Measurements from ENCODE around the gene NTN4. TPM values are rescaled to one million over a fixed set of nuclear protein-coding genes. Genes with fewer than 3 reads are reported as not detected.

NTN4 gene
- total and polyA plus RNA-seq, 10 of the 15 experiments (the other 5 are each of a cell fraction or from before 2014, with no cell fraction given) = 0.15 TPM; not detected in 9

DNA sequence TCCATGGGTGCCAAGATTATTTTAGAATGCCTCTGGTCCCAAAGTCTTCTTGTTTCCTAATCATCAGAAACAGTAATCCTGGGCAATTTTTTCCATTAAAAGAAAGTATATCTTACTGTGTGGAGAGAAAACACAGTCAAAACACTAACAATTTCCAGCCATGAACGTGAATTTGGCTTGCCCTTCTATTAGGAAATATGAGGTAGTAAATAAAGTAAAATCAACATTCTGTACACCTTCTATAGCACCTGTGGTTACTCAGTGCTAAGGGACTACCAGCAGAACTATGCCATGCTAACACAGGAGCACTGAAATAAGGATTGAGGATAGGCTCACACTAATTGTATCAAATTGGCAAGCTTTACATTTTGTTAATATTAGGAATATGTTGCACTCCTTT, 60.1 kb downstream of the NTN4 start (continued):
- TF ChIP-seq, protein P1, sequence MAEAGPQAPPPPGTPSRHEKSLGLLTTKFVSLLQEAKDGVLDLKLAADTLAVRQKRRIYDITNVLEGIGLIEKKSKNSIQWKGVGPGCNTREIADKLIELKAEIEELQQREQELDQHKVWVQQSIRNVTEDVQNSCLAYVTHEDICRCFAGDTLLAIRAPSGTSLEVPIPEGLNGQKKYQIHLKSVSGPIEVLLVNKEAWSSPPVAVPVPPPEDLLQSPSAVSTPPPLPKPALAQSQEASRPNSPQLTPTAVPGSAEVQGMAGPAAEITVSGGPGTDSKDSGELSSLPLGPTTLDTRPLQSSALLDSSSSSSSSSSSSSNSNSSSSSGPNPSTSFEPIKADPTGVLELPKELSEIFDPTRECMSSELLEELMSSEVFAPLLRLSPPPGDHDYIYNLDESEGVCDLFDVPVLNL (IDR thresholded peaks at IDR 0.05; ENCODE audit: low read depth, low read length) = no peak
- TF ChIP-seq KAT2A (conservative IDR thresholded peaks at IDR 0.05; ENCODE audit: control insufficient read depth, low read depth, low read length) = no peak

DNA sequence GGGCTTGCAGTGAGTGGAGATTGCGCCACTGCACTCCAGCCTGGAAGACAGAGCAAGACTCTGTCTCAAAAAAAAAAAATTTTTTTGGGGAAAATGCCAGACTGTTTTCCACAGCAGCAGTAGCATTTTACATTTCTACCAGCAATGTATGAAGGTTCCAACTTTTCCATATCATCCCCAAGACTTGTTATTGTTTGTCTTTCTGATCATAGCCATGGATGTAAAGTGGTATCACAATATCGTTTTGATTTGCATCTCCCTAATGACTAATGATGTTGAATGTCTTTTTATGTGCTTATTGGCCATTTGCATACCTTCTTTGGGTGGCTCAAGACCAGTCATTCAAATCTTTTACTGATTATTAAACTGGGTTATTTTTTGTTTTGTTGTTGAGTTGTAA, 63.7 kb downstream of the NTN4 start:
- in situ Hi-C loops (cut with MboI) = no loop called here
- no TSS peak for BruUV-seq (replicated peaks)
- FAIRE-seq (no peak), ATAC-seq (no peak), DNase-seq (ENCODE audit: low read depth, low spot score) (no peak)
- ChIA-PET SMC1A (ENCODE audit: uncharacterized antibody, unreplicated experiment) (no interaction called here), POLR2A (no interaction called here), RAD21 (ENCODE audit: unreplicated experiment) (no interaction called here), CTCF (no interaction called here)
- no peak overlapping the region for H3K9ac ChIP-seq (ENCODE audit: control insufficient read depth, insufficient read depth, low read length)
- H3K9me3 ChIP-seq (replicated peaks; ENCODE audit: control insufficient read depth, insufficient read depth, low read length) = peaks cover 4% of the 10 kb centered on the region
- no peaks in the 10 kb centered on the region for H3K36me3 ChIP-seq (ENCODE audit: control insufficient read depth in 2 of 2, insufficient read depth in 2 of 2, low read length in 1 of 2)
- 15% methylated on average over 2 of the region's 2 CpGs for WGBS (ENCODE audit: insufficient coverage, insufficient replicate concordance, low lambda C conversion rate, missing lambda C conversion rate)
- H3K79me2 ChIP-seq (ENCODE audit: control insufficient read depth, insufficient read depth, low read length) = no peaks in the 10 kb centered on the region
- no peak overlapping the region for H3K4me3 ChIP-seq
- intact Hi-C loops (cut with micrococcal nuclease; ENCODE audit: unreplicated experiment) = no loop called here
- no peak overlapping the region for H3K27ac ChIP-seq (ENCODE audit: control insufficient read depth, insufficient read depth)
- H4K20me1 ChIP-seq (ENCODE audit: control insufficient read depth, insufficient read depth) = no peaks in the 10 kb centered on the region
- H3K4me2 ChIP-seq (ENCODE audit: control insufficient read depth, insufficient read depth) = no peak overlapping the region
- H2AFZ ChIP-seq (ENCODE audit: control insufficient read depth, low read depth, low read length) = no peak overlapping the region
- TF ChIP-seq HDGF (IDR thresholded peaks at IDR 0.05) = no peak
- no peak for TF ChIP-seq TCF3 (IDR thresholded peaks at IDR 0.05; ENCODE audit: borderline replicate concordance, insufficient read depth, low read depth, low read length)
- H3K4me1 ChIP-seq (ENCODE audit: control insufficient read depth, insufficient read depth, low read length) = peaks cover 5% of the 10 kb centered on the region; the same call in 1 of the 2 replicates
- no peaks in the 10 kb centered on the region; a peak in 1 of 4 replicates for H3K27me3 ChIP-seq (replicated peaks in 1 of 2; ENCODE audit: control insufficient read depth in 2 of 2, insufficient read depth in 2 of 2, low read length in 1 of 2)

DNA sequence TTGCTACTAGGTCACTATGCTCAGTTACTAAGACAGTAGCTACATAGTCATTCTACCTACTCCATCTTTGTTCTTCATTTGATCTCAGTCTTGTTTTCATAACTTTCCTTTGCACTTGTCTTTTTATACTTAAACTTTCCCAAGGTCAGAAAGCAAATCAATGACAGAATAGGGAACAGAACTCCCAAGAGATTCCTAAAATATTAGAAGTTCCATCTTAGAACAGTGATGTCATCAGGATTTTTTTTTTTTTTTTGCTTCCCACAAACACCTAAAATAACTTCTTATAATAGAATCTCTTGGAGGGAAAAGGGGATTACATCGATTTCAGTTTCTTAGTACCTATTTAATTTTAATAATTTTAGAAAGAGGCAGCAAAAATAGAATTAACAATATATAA, 65.8 kb downstream of the NTN4 start:
- ATAC-seq = no peak
- POLR2A ChIA-PET = no interaction called here
- Histone ChIP-seq H3K27ac (ENCODE audit: control insufficient read depth, insufficient read depth) (no peak overlapping the region), H3K79me2 (ENCODE audit: control insufficient read depth, insufficient read depth, low read length) (no peaks in the 10 kb centered on the region), H3K4me3 (no peak overlapping the region), H3K27me3 (replicated peaks in 1 of 2; ENCODE audit: control insufficient read depth in 2 of 2, insufficient read depth in 2 of 2, low read length in 1 of 2) (no peaks in the 10 kb centered on the region), H3K4me2 (ENCODE audit: control insufficient read depth, insufficient read depth) (no peak overlapping the region), H3K36me3 (ENCODE audit: control insufficient read depth in 2 of 2, insufficient read depth in 2 of 2, low read length in 1 of 2) (no peaks in the 10 kb centered on the region), H2AFZ (ENCODE audit: control insufficient read depth, low read depth, low read length) (no peak overlapping the region), H3K9ac (ENCODE audit: control insufficient read depth, insufficient read depth, low read length) (no peak overlapping the region), H3K4me1 (ENCODE audit: control insufficient read depth, insufficient read depth, low read length) (no peaks in the 10 kb centered on the region), H3K9me3 (replicated peaks; ENCODE audit: control insufficient read depth, insufficient read depth, low read length) (peaks cover 4% of the 10 kb centered on the region), H4K20me1 (ENCODE audit: control insufficient read depth, insufficient read depth) (no peaks in the 10 kb centered on the region)
- intact Hi-C loops (cut with micrococcal nuclease; ENCODE audit: unreplicated experiment) = no loop called here
- in situ Hi-C loops (cut with MboI) = no loop called here
- 0% methylated on average over 1 of the region's 1 CpG for WGBS (ENCODE audit: insufficient coverage, insufficient replicate concordance, low lambda C conversion rate, missing lambda C conversion rate)
- FAIRE-seq = no peak
- SMC1A ChIA-PET (ENCODE audit: uncharacterized antibody, unreplicated experiment) = no interaction called here
- DNase-seq (ENCODE audit: low read depth, low spot score) = no peak
- CTCF ChIA-PET = interaction anchor here (0.6 kb wide), 1 partner anchor 15 kb away, joined by 3 read pairs; no protein-coding TSS in a partner anchor
- RAD21 ChIA-PET (ENCODE audit: unreplicated experiment) = no interaction called here
- BruUV-seq (replicated peaks) = no TSS peak
- TF ChIP-seq SPI1 (IDR thresholded peaks at IDR 0.05; ENCODE audit: borderline replicate concordance, insufficient read depth, low read depth, low read length) (no peak), CHD4 (IDR thresholded peaks at IDR 0.05) (no peak), TCF12 (IDR thresholded peaks at IDR 0.05; ENCODE audit: low read depth, low read length) (no peak), NRF1 (conservative IDR thresholded peaks at IDR 0.05; ENCODE audit: low read depth, low read length) (no peak), CREB1 (IDR thresholded peaks at IDR 0.05; ENCODE audit: low read depth) (no peak), HDAC6 (IDR thresholded peaks at IDR 0.05; ENCODE audit: unreplicated experiment) (no peak), RELA (IDR thresholded peaks at IDR 0.05; ENCODE audit: borderline replicate concordance, partially characterized antibody) (no peak), MTA3 (IDR thresholded peaks at IDR 0.05; ENCODE audit: borderline replicate concordance, low read length) (no peak)
- TF ChIP-seq, protein P2, sequence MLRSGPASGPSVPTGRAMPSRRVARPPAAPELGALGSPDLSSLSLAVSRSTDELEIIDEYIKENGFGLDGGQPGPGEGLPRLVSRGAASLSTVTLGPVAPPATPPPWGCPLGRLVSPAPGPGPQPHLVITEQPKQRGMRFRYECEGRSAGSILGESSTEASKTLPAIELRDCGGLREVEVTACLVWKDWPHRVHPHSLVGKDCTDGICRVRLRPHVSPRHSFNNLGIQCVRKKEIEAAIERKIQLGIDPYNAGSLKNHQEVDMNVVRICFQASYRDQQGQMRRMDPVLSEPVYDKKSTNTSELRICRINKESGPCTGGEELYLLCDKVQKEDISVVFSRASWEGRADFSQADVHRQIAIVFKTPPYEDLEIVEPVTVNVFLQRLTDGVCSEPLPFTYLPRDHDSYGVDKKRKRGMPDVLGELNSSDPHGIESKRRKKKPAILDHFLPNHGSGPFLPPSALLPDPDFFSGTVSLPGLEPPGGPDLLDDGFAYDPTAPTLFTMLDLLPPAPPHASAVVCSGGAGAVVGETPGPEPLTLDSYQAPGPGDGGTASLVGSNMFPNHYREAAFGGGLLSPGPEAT (IDR thresholded peaks at IDR 0.05; ENCODE audit: low read depth) = no peak
- TF ChIP-seq, protein P3, sequence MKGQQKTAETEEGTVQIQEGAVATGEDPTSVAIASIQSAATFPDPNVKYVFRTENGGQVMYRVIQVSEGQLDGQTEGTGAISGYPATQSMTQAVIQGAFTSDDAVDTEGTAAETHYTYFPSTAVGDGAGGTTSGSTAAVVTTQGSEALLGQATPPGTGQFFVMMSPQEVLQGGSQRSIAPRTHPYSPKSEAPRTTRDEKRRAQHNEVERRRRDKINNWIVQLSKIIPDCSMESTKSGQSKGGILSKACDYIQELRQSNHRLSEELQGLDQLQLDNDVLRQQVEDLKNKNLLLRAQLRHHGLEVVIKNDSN (IDR thresholded peaks at IDR 0.05; ENCODE audit: borderline replicate concordance, extremely low read length, insufficient read depth, low read depth, low read length) = no peak
